Forelimb muscle (tissue), 1 donor: ENCODE data around the gene PGAP2. TPM values are rescaled to one million over a fixed set of nuclear protein-coding genes. Genes with fewer than 3 reads are reported as not detected.
"Not testable (repeated sequence)": the region's sequence is repeated elsewhere in the genome, so short reads cannot be mapped to it uniquely, and the experiment has no call there.

ENCODE experiments used
- DNase-seq: peaks from one replicate; pipeline ENCODE4 v3.0.0-alpha.2; 2013; ENCODE audit warnings: low read depth
- polyA plus RNA-seq: library from polyadenylated mRNA; unstranded; fragments of 120-200 nt; gene quantifications from one replicate; pipeline ENCODE4 v1.2.1, GENCODE V29; 2013; ENCODE audit not compliant: insufficient read length

Gene PGAP2
- polyA plus RNA-seq, 1 donor, result 24.7 TPM

DNA sequence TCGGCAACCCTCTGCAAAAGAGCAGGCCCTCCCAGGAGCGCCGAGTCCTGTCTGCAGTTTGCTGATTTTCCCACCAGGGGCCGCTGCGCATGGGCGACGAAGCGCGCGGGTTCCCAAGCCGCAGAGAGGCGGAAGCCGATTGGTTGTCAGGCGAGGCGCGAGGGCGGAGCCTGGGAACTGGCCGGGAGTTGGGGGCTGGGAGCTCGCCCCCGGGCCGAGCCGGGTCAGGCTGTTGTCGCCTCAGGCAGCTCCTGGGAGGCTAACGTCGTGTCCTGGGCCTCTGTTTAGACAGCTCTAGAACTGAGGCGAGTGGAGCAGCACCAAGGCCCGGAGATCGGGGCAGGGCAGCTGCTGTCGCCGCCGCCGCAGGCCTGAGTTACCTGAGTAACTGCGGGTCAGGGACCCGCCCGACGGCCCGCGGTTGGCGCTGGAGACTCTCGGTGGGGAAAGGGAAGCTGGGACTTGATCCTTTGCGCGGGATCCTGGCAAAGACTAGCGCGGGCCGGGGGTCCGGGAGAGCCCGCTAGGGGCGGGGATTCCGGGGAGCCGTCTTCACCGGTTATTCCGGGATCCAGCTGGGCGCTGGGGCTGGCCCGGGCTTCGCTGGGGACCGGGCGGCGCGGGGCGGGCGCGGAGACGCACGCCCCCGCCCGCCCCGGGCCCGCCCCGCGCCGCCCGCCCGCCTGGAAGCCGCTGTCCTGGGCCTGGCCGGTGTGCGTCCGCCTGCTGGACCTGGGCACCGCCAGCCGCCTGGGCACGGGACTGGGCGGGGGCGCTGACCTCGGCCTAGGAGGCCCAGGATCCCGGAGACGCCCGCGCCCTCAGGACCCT, 46.8 kb downstream of the PGAP2 start, which contains the start of gene STIM1:
STIM1 (plus strand) TSS at position 688 of the 831 bp plus-strand sequence. CDS start 607 bp downstream, outside the sequence.
- peak; percentile 84 for DNase-seq

DNA sequence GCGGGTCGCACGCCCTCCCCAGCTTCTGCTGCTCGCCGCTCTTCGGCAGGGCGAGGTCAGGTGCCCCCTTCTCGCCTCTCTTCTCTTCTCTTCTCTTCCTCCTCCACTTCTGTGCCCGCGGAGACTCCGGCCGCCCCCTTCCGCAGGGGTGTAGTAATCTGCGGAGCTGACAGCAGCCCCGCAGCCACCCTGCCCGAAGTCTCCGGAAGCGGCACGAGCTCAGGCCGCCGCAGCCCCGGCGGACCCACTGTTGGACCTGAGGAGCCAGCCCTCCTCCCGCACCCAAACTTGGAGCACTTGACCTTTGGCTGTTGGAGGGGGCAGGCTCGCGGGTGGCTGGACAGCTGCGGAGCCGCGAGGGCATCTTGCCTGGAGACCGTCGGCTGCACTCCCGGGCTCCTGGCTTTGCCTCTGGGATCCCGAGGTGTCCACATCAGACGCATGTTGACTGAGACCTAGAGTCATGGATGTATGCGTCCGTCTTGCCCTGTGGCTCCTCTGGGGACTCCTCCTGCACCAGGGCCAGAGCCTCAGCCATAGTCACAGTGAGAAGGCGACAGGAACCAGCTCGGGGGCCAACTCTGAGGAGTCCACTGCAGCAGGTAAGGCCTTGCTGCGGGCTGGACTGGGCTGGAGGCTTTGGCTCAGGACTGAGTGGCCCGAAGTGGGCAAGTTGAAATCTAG, 47.6 kb downstream of the PGAP2 start:
- no peak for DNase-seq

DNA sequence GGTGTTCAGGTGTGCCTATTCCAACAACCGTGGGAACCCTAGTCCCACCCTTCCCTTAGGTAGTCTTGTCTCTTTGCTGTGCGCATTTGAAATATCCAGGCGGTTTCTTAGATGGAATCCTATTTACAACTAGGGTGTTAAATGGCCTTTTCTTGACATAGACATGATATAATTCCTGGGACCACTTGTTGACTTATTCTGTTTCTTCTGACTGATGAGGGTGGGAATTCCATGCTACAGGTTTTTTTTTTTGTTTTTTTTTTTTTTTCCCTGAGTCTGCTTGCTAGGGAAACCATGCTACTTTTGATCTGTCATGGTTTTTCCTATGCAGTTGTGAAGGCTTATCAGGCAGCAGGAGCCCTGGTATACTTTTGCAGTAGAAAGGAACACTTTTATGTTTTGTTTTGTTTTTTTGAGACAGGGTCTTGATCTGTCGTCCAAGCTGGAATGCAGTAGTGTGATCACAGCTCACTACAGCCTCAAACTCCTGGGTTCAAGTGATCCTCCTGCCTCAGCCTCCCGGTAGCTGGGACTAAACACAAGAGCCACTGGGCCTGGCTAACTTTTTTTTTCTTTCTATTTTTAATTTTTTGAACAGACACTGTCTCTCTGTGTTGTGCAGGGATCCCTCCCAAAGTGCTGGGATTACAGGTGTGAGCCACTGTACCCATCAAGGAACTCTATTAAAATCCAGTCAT, 48.6 kb downstream of the PGAP2 start:
- no peak for DNase-seq

DNA sequence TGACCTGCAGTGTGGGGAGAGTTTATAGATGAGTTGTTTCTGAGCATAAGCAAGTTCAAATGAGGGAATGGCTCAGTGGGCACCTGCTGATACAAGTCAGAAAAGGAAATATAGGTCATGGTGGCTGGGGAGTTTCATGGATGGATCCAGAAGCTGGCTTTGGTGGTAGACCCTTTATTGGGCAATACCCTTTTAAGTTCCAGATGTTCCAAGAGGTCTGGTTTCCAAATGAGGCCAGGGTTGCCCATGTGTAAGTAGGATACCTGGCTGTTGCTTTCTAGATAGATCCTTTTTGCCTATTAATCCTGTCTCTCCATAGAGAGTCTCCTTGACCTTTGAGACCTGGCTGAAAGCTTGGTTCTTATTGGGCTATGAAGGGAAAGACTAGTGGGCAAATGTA, 49.3 kb downstream of the PGAP2 start:
- DNase-seq, result no peak

DNA sequence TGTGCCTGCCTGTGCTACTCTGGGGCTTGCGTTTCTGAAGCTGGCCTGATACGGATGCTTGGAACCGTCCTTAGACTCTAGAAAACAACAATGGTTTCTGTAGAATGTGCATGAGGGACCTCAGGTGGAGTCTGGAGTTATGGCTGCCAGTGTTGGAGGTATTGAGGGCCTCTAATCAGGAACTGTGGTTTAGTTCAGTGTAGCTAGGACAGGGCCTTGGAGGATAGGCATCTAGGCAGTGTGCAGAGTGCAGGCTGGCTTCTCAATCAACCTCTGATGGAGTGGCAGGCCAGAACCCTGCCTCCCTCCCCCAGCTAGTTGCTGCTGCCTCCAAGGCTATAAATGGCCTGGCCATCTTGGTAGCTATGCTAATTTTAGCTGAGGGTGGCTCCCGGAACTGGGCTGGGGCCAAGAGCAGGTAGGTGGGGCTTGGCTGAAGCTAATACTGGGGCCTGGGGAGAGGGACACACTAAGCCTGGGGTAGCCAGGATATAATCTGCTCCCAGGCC, 51.1 kb downstream of the PGAP2 start:
- DNase-seq, result no peak

DNA sequence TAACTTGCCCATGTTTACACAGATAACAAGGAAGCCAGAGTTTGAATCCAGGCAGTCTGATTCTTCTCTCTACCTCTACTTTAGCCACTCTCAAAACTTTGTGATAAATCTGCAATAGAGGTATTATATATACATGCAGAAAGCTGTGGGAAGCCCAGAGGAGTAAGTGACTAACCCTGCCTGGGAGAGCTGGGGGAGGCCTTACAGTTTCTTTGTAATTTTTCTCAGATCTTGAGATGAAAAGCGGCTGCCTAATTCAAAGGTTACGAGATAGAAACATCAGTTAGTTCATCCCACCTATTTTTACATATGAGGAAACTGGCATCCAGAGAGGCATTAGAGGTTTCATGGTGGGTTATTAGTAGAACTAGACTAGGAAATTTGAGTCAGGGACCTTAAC, 52.0 kb downstream of the PGAP2 start:
- DNase-seq, result no peak

DNA sequence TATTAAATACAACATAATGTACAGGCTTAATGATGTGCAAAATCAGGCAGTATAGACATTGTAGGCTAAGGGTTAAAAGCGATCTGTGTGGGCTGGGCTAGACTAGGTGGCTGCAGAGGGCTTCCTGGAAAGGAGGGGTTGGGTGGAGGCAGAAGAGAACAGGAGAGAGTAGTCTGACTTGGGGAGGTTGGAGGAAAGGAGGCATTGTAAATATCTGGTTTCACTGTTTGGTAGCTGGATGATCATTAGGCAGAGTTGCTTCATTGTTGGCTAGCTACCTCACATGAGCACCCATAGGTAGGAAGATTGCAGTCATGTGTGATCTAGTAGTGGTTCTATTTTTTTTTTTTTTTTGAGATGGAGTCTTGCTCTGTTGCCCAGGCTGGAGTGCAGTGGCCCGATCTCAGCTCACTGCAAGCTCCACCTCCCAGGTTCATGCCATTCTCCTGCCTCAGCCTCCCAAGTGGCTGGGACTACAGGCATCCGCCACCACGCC, 52.6 kb downstream of the PGAP2 start:
- not testable (repeated sequence) for DNase-seq

DNA sequence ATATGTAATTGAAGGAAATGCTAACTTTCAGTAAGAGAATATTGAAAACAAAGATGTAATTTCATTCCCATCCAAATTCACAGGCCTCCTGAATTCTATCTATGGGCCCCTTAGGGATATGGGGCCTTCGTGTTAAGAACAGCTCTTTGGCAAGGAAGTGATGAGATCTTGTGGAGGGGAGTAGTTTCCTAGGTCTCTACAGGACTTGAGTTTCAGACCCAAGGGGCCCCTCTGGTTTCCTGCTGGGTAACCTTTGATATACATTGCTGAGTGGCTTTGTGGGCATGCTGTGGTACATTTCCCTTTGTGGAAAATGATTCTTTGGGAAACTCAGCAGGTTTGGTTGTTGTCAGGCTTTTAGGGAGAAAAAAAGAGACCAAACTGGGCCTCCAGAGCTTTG, 53.3 kb downstream of the PGAP2 start:
- DNase-seq, result no peak

DNA sequence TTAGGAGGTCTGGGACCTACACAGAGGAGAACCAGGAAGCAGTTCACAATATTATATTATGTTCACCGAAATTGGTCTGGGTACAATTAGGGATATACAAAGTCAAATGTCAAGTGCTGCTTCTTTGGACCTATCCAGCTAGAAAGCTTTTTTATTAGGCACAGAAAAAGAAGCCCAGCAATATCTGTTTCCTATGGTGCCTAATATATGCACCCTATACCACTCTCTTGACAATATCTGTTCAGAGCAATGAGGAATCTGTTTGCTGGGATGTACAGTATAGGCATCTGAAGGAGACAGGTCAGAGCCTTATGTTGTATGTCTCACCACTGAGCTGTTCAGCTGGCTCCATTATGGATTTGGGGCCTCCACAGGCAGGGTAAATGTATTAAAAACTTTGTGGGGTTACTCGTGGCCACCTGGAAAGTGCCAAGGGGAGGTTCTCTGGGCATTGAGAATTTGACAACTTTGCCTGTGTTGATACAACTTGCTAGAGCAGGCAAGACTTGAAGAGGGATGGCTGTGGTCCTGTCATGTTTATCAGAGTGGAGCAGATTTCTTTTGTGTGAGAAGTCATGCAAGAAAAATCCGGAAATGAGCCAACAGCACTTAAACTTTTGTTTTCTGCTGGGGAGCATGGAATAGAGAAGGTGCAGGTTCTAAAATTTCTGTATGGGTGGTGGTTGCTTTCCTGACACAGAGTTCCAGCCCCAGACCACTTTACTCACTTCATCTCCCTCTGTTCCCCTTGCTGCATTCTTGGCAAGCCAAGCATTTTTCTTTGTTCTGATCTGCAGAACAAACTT, 57.2 kb downstream of the PGAP2 start:
- no peak for DNase-seq

DNA sequence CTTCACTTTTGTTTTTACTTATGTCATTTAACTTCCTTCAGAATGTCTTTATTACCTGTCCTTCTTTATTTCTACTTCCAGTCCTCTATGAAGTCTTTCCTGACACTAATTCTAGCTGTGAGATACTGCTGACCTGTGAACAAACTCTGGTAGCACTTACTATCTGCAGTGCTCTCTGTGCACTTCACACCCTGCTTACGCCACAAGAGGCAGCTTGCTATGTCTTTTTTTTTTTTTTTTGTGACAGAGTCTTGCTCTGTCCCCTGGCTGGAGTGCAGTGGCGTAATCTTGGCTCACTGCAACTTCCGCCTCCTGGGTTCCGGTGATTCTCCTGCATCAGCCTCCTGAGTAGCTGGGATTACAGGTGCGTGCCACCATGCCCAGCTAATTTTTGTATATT, 57.8 kb downstream of the PGAP2 start:
- DNase-seq, result no peak

DNA sequence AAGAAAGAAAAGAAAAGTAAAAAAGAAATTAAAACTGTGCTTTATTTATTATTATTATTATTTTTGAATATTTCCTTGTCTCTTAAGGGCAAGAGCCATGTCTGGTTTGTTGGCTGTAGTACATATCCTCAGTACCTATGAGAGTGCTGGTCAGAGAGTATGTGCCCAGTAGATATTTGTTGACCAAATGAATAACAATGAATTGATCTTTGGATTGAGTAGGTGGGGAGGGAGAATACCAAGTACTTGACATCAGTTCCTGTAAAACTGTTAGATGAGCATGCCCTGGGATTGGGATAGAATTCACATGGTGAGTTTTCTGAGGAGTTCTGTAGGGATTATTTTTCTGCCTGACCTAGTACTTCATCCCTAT, 58.5 kb downstream of the PGAP2 start:
- DNase-seq, result no peak

DNA sequence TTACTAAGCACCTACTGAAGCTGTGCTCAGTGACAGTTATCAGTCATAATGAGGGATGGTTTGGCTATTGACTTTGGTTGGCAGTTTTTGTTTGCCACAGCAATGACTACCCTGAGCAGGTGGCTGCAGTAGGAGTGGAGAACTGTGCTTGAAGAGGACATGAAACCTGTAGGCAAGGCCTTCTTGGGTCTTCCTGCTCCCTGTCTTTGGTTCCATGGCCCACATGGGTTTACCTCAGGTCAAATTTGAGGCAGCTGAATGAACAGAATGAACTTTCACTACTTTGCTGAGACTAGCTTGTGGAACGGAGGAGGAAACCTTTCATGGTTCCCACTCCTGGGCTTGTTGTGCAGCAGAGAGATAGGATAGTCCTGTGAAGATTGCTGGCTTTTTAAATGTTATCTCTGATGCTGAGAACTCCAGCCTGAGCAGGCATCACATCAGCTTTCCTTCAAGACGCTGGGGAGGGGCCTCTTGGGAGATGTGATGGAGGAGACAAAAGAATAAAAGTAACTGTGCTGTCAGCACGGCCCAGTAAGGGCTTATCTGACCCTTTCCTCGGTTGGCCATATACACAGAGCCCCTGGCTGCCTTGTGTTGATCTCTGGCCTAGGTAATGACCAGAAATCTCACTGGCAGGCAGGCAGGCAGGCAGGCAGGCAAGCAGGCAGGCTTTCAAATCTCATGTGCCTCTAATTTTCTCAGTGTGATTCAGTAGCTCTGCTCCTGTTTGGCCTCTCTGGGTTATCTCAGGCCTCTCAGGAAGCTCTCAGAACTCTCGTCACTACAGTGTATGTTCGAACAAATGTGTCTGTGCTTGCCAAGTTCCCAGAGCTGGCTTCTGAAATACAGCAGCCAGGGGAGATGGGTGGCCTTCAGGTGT, 59.1 kb downstream of the PGAP2 start:
- no peak for DNase-seq

DNA sequence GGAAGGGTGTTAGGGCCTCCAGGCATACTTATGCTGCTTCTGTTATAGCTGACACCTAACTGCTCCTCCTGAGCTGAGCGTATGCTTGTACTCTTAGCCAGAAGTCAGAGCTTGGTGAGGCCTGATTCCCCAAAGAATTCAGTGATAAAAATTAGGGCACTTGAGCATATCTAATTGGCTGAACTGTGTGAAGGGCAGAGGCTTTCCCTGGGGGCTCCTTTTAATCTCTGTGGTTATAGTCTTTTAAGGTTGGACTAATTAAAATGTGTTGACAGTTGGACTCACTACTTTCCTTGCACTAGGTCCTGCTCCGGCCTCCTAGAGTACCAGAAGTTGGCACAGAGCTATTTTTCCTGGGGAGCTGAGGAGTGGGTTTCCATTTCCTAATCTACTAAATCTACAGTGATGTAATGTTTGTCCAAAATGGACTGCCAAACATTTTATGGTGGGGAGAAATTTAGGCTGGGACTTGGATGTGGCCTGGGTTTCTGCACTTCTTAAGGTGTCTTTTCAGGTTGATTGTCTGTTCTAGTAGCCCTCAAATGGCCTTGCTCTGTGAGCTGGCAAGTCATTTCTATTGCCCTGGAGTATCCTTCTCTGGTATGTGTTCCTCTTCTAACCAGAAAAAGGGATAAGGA, 65.5 kb downstream of the PGAP2 start:
- no peak for DNase-seq

Other genes starting within 250 kb of the PGAP2 start
- 4.3 TPM for gene ART5, start 166.6 kb upstream of the PGAP2 start, polyA plus RNA-seq
- gene ART1, start 163.4 kb upstream of the PGAP2 start, polyA plus RNA-seq, result 7.2 TPM
- 5.7 TPM for gene CHRNA10, start 137.2 kb upstream of the PGAP2 start, polyA plus RNA-seq
- 36.8 TPM for gene NUP98, start 11.0 kb upstream of the PGAP2 start, polyA plus RNA-seq
- gene RHOG, start 32.4 kb downstream of the PGAP2 start, polyA plus RNA-seq, result 22.7 TPM
- gene STIM1, start 47.1 kb downstream of the PGAP2 start, polyA plus RNA-seq, result 116 TPM